Left ventricle myocardium inferior (tissue), 1 donor: ENCODE results near the gene LY6G6F. TPM values are rescaled to one million over a fixed set of nuclear protein-coding genes. Genes with fewer than 3 reads are reported as not detected.

Experiments used
- DNase-seq: peaks from one replicate; pipeline ENCODE4 v3.0.0-alpha.2; 2020
- H3K27ac ChIP-seq: fragments of 200-600 bp; replicated peaks from 2 replicates; pipeline ENCODE4 v1.8.0; 2021
- H3K27me3 ChIP-seq: fragments of 200-600 bp; 2 replicates; pipeline ENCODE4 v1.8.0; 2021; ENCODE audit warnings: low read depth
- H3K36me3 ChIP-seq: fragments of 200-600 bp; 2 replicates; pipeline ENCODE4 v1.8.0; 2021
- H3K4me1 ChIP-seq: fragments of 200-600 bp; 2 replicates; pipeline ENCODE4 v1.8.0; 2021
- H3K4me3 ChIP-seq: fragments of 200-600 bp; 2 replicates; pipeline ENCODE4 v1.8.0; 2021; ENCODE audit warnings: mild to moderate bottlenecking, moderate library complexity
- H3K9me3 ChIP-seq: fragments of 200-600 bp; replicated peaks from 2 replicates; pipeline ENCODE4 v1.8.0; 2021
- intact Hi-C: fragments of 100-400 bp; cut with micrococcal nuclease; formaldehyde crosslinking; loops from one replicate; pipeline ENCODE4 v1.11.0; 2022
- total RNA-seq: library from RNA; stranded (reverse); fragmentation: NEBNext Ultra II Directional; extraction: Animal tissue kit (Norgen Biotek cat#: 25700); gene quantifications from one replicate; pipeline ENCODE4 v1.2.1, GENCODE V29; 2021
- TF ChIP-seq, protein P1 (sequence below): fragments of 200-600 bp; IDR thresholded peaks from 2 replicates; pipeline ENCODE4 v1.8.0; 2021; ENCODE audit warnings: antibody characterized with exemption, mild to moderate bottlenecking, borderline replicate concordance
- donor health status: DM: no; HTN: yes; CAD: no; lungs with severe emphysema.

The LY6G6F gene
- total RNA-seq, 1 donor from 2014 or later: not detected

DNA sequence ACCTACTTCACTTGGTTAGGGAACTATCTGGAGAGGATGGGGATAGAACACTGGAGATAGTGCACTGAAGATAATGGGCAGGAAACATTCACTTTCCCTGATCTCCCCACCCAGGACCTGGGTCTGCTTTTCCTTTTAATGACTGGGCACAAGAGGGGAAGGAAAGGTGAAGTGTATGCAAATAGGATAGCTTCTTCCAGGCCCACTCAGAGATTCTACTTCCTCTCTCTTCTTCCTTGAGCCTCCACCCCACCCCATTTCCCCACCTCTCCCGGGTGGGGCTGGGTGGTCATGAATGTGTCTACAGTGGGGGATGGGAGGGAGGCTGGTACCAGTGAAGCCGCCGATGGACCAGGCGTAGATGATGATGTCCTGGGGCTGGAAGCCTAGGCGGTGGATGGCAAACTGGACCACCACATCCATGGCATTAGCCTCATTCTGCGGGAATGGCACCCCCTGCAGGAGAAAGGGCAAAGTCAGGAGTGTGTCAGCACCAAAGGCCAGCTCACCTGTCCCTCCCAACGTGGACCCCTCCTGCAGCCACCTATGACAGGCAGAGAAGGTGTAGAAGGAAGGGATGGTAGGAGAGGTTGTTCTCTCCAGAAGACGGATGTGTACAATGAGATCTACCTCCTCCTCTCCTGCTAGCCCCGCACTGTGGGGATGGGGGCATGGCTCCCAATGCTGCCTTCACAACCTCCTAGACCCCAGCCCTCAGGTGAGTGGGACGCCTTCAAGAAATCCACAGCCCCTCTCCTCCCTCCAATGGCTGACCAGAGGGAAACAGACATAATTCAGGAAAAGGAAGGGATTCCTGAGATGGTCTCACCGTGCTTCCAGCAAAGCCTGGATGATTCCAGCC, 17.2 kb upstream of the LY6G6F start:
- Histone ChIP-seq H3K4me3 (no peak overlapping the region), H3K27me3 (no peaks in the 10 kb centered on the region), H3K9me3 (no peaks in the 10 kb centered on the region), H3K36me3 (peaks cover 92% of the 10 kb centered on the region), H3K27ac (no peak overlapping the region), H3K4me1 (no peaks in the 10 kb centered on the region)
- TF ChIP-seq, protein P1, sequence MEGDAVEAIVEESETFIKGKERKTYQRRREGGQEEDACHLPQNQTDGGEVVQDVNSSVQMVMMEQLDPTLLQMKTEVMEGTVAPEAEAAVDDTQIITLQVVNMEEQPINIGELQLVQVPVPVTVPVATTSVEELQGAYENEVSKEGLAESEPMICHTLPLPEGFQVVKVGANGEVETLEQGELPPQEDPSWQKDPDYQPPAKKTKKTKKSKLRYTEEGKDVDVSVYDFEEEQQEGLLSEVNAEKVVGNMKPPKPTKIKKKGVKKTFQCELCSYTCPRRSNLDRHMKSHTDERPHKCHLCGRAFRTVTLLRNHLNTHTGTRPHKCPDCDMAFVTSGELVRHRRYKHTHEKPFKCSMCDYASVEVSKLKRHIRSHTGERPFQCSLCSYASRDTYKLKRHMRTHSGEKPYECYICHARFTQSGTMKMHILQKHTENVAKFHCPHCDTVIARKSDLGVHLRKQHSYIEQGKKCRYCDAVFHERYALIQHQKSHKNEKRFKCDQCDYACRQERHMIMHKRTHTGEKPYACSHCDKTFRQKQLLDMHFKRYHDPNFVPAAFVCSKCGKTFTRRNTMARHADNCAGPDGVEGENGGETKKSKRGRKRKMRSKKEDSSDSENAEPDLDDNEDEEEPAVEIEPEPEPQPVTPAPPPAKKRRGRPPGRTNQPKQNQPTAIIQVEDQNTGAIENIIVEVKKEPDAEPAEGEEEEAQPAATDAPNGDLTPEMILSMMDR: peak; percentile 26
- intact Hi-C loops: no loop called here
- DNase-seq: no peak

DNA sequence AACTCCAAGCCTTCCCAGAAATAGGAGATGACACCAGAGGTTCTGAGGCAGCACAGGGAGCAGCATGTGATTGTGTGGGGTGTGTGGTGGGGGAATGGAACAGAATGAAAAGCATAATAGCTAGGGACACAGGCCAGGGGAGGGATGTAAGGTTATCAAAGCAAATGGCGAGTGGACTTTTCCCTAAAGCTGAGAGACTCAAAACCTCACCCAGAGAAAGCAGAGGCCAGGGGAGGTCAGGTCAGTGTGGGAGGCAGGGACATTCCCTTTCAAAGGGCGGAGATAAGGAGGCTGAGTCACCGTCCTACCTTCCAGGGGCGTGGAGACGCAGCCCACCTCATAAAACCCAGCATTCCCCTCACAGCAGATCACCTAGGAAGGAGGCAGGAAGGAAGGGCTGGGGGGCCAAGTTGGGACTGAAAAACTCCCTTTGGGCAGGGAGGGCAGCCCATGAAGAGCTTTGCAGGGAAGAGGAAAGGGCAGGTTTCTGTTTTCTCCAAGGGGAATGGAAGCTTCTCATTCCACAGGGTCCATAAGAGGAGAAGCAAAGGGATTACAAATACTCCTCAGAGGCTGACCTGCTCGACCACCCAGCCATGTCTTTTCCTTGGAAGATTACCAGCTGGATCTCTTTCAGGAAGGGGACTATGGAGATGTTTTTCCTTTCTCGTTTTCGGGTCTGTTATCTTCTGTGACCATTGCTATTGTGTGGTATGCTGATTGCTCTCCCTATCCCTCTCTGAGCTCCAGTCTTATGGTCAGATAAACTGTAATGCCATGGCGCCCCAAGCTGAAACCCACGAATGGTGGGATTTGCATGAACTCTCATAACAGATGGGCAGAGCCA, 16.2 kb upstream of the LY6G6F start:
- Histone ChIP-seq H3K9me3 (no peaks in the 10 kb centered on the region), H3K27me3 (no peaks in the 10 kb centered on the region), H3K4me3 (no peak overlapping the region), H3K4me1 (no peaks in the 10 kb centered on the region), H3K27ac (no peak overlapping the region), H3K36me3 (peaks cover 97% of the 10 kb centered on the region)
- intact Hi-C loops: no loop called here
- DNase-seq: no peak
- TF ChIP-seq, protein P1: no peak

GRCh38 chr6:31691078-31691463, 15.6 kb upstream of the LY6G6F start:
- Histone ChIP-seq H3K4me1 (no peaks in the 10 kb centered on the region), H3K4me3 (no peak overlapping the region), H3K27me3 (no peaks in the 10 kb centered on the region), H3K9me3 (no peaks in the 10 kb centered on the region), H3K27ac (no peak overlapping the region), H3K36me3 (peaks cover 99% of the 10 kb centered on the region)
- TF ChIP-seq, protein P1: no peak
- DNase-seq: no peak
- intact Hi-C loops: no loop called here

- H3K36me3 ChIP-seq: peaks cover 99% of the 10 kb centered on the region
- DNase-seq: no peak
These were observed 15.0 kb upstream of the LY6G6F start for GRCh38 chr6:31691564-31692108.

GRCh38 chr6:31692353-31692752, 14.3 kb upstream of the LY6G6F start:
- TF ChIP-seq, protein P1: no peak
- Histone ChIP-seq H3K4me3 (no peak overlapping the region), H3K27ac (no peak overlapping the region), H3K9me3 (no peaks in the 10 kb centered on the region), H3K27me3 (no peaks in the 10 kb centered on the region), H3K4me1 (no peaks in the 10 kb centered on the region), H3K36me3 (peaks cover 99% of the 10 kb centered on the region)
- no peak for DNase-seq
- intact Hi-C loops: no loop called here

More at GRCh38 chr6:31691564-31692108, 15.0 kb upstream of the LY6G6F start:
- Histone ChIP-seq H3K27me3 (no peaks in the 10 kb centered on the region), H3K4me3 (no peak overlapping the region), H3K4me1 (no peaks in the 10 kb centered on the region), H3K27ac (no peak overlapping the region), H3K9me3 (no peaks in the 10 kb centered on the region)
- intact Hi-C loops: no loop called here
- TF ChIP-seq, protein P1: no peak
